T-helper 9 cell (primary cell): ENCODE results near the gene F11.
"Not testable (repeated sequence)": the region's sequence is repeated elsewhere in the genome, so short reads cannot be mapped to it uniquely, and the experiment has no call there.

ENCODE experiments used
- DNase-seq: peaks from one replicate; pipeline ENCODE4 v3.0.0-alpha.2; 2020
- total RNA-seq, 2 donors: gene quantifications; one replicate each; lab custom pipeline; 2026; lab: John Stamatoyannopoulos, UW

F11 gene
- total RNA-seq, result 0 to 0.28 reads per million in 2 donors

GRCh38 chr4:186265683-186266652, at the start of gene F11:
Gene F11, plus strand, starts transcription at chr4:186266189. Its CDS starts 948 bp downstream, at chr4:186267137.
- DNase-seq, result no peak

- DNase-seq, result no peak
These were observed 49.4 kb upstream of the F11 start for GRCh38 chr4:186216465-186217024.

- no peak for DNase-seq
These were observed 48.2 kb upstream of the F11 start for GRCh38 chr4:186217733-186218293.

GRCh38 chr4:186221624-186222023, 44.4 kb upstream of the F11 start:
- no peak for DNase-seq

GRCh38 chr4:186225848-186226247, 40.1 kb upstream of the F11 start:
- DNase-seq, result no peak

GRCh38 chr4:186226521-186227189, 39.3 kb upstream of the F11 start:
- no peak for DNase-seq

- DNase-seq, result no peak
These were observed 38.8 kb upstream of the F11 start, which contains the start of gene KLKB1 for GRCh38 chr4:186227221-186227620. Gene KLKB1, plus strand, starts transcription at chr4:186227507. Its CDS starts 689 bp downstream, at chr4:186228196.

GRCh38 chr4:186227744-186228513, 38.1 kb upstream of the F11 start:
- DNase-seq, result no peak

- no peak for DNase-seq
These were observed 37.5 kb upstream of the F11 start for GRCh38 chr4:186228514-186228894.

GRCh38 chr4:186234367-186234766, 31.6 kb upstream of the F11 start:
- DNase-seq, result no peak

GRCh38 chr4:186236126-186236525, 29.9 kb upstream of the F11 start:
- DNase-seq, result no peak

- DNase-seq, result no peak
These were observed 25.5 kb upstream of the F11 start for GRCh38 chr4:186240452-186240847.

GRCh38 chr4:186240848-186241491, 25.0 kb upstream of the F11 start:
- DNase-seq, result no peak

- no peak for DNase-seq
These were observed 24.4 kb upstream of the F11 start for GRCh38 chr4:186241616-186242015.

- DNase-seq, result not testable (repeated sequence)
These were observed 24.0 kb upstream of the F11 start for GRCh38 chr4:186242031-186242430.

- no peak for DNase-seq
These were observed 22.7 kb upstream of the F11 start for GRCh38 chr4:186243331-186243730.

GRCh38 chr4:186244835-186245234, 21.2 kb upstream of the F11 start:
- no peak for DNase-seq

GRCh38 chr4:186247062-186247752, 18.8 kb upstream of the F11 start:
- DNase-seq, result not testable (repeated sequence)

- DNase-seq, result no peak
These were observed 17.3 kb upstream of the F11 start for GRCh38 chr4:186248643-186249042.

- no peak for DNase-seq
These were observed 15.9 kb upstream of the F11 start for GRCh38 chr4:186249785-186250754.
